GM21367 (cell line): Measurements from ENCODE around the gene COL1A1.

Source experiments
- ATAC-seq: cut with Tn5 transposase; IDR thresholded peaks from one replicate; pipeline ENCODE4 v1.9.1; 2021; ENCODE audit not compliant: unreplicated experiment

The COL1A1 gene

GRCh38 chr17:50144355-50144754 lies 57.1 kb downstream of the COL1A1 start:
- ATAC-seq = no peak

- ATAC-seq = no peak
Measured at GRCh38 chr17:50143461-50144176, 57.8 kb downstream of the COL1A1 start.

GRCh38 chr17:50141745-50142110 lies 59.7 kb downstream of the COL1A1 start:
- ATAC-seq = no peak

GRCh38 chr17:50141026-50141744 lies 60.2 kb downstream of the COL1A1 start:
- ATAC-seq = no peak

GRCh38 chr17:50139950-50140885 lies 61.2 kb downstream of the COL1A1 start:
- no peak for ATAC-seq

GRCh38 chr17:50139185-50139783 lies 62.1 kb downstream of the COL1A1 start:
- ATAC-seq = no peak

- no peak for ATAC-seq
Measured at GRCh38 chr17:50137042-50137441, 64.4 kb downstream of the COL1A1 start.

- no peak for ATAC-seq
Measured at GRCh38 chr17:50136096-50136687, 65.2 kb downstream of the COL1A1 start.

- ATAC-seq = no peak
Measured at GRCh38 chr17:50135316-50136095, 65.9 kb downstream of the COL1A1 start.

GRCh38 chr17:50134206-50135110 lies 67.0 kb downstream of the COL1A1 start:
- ATAC-seq = no peak

- no peak for ATAC-seq
Measured at GRCh38 chr17:50133769-50134099, 67.7 kb downstream of the COL1A1 start.
